Breast epithelium (tissue), 3 donors: ENCODE measurements around the gene NR3C1.

Experiments
- POLR2AphosphoS5 ChIP-seq, 3 donors: sonication (generic); formaldehyde crosslinking; IDR thresholded peaks; one replicate each; pipeline ENCODE4 v1.6.1; 2017; ENCODE audit warnings: antibody characterized with exemption in 3 of 3
- TF ChIP-seq, protein P1 (sequence below), 3 donors: fragments of 450-650 bp; IDR thresholded peaks; one replicate each; pipeline ENCODE4 v1.5.1; 2016 to 2017; ENCODE audit warnings: antibody characterized with exemption in 3 of 3, mild to moderate bottlenecking in 3 of 3, moderate library complexity in 3 of 3

- TF ChIP-seq POLR2AphosphoS5 (IDR thresholded peaks at IDR 0.05): no peak
- TF ChIP-seq, protein P1, sequence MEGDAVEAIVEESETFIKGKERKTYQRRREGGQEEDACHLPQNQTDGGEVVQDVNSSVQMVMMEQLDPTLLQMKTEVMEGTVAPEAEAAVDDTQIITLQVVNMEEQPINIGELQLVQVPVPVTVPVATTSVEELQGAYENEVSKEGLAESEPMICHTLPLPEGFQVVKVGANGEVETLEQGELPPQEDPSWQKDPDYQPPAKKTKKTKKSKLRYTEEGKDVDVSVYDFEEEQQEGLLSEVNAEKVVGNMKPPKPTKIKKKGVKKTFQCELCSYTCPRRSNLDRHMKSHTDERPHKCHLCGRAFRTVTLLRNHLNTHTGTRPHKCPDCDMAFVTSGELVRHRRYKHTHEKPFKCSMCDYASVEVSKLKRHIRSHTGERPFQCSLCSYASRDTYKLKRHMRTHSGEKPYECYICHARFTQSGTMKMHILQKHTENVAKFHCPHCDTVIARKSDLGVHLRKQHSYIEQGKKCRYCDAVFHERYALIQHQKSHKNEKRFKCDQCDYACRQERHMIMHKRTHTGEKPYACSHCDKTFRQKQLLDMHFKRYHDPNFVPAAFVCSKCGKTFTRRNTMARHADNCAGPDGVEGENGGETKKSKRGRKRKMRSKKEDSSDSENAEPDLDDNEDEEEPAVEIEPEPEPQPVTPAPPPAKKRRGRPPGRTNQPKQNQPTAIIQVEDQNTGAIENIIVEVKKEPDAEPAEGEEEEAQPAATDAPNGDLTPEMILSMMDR (IDR thresholded peaks at IDR 0.05): no peak
Observed at GRCh38 chr5:143446535-143447226, 43.2 kb upstream of the NR3C1 start.
